GM19193 (cell line): ENCODE results near the gene ALPK3.

Experiments used
- POLR2A ChIP-seq: IDR thresholded peaks from 4 replicates; pipeline ENCODE4 v1.6.1; 2011; ENCODE audit not compliant: insufficient read depth, insufficient read length; ENCODE audit errors: extremely low read depth

ALPK3 gene

DNA sequence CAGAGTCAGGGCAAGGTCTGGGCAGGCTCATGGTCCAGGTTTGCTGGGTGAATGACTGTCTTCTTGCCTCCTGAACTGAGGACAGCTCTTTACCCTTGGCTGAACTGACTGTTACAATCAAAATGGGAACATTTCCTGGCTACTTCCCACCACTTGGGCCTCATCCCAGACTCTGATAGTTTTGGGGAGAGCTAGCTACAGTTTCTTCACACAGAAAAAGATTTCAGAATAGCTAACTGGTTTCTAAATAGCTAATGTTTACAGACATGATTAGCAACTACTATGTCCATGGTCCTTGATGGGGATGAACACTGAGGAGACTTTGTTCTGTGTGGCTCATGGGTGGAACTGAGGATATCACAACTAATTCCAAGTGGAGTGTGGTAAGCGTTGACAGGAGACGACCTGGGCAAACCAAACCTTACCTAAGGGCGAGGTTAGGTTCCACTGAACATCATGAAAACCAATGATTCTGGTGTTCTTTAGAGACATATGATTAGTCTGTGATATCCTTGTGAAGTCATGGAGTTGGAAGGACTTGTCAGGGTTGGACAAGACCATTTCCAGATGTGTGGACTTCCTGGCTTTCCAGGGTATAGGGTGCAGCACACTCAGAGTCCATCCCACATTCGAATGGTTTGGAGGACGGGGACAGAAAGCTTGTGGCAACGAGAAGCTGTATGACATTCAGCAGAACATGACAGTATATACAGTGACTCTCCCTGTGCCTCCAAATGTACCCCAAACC is 7.3 kb downstream of the ALPK3 start:
- no peak for TF ChIP-seq POLR2A

DNA sequence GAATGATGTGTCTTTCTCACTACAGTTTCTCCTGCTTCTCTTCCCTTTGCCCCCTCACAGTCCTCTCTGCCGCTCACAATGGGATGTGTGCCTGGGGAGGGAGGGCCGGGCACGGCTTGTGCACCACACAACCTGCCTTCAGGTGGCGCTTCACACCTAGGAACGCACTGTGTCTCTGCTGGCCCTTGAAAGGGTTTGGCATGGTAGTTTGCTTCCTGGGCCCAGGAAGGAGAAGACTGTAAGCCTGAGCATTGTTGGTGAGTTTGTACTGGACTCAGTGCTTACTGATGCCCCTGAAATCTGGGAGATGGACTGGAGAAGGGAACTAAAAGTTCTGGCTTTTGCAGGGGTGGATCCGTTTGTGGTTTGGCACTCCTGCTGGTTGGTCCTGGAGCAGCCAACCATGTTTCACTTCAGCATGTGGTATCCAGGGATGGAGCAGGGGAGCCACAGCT is 9.2 kb downstream of the ALPK3 start:
- no peak for TF ChIP-seq POLR2A

DNA sequence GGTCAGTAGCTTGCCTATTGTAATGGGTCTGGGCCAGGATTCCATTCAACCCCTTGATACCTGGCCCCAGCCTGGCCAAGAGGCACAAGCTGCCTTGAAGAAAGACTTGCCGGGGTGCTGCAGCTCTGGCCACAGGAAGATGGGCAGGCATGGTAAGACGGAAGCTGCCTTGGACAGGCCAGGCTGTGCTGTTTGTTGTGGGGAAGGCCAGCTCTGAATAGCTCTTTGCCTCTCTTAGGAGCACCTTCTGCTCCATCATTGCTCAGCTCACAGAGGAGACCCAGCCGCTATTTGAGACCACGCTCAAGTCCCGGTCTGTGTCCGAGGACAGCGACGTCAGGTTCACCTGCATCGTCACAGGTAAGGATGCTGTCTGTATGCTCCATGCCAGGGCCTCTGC is 10.1 kb downstream of the ALPK3 start:
- TF ChIP-seq POLR2A = no peak

DNA sequence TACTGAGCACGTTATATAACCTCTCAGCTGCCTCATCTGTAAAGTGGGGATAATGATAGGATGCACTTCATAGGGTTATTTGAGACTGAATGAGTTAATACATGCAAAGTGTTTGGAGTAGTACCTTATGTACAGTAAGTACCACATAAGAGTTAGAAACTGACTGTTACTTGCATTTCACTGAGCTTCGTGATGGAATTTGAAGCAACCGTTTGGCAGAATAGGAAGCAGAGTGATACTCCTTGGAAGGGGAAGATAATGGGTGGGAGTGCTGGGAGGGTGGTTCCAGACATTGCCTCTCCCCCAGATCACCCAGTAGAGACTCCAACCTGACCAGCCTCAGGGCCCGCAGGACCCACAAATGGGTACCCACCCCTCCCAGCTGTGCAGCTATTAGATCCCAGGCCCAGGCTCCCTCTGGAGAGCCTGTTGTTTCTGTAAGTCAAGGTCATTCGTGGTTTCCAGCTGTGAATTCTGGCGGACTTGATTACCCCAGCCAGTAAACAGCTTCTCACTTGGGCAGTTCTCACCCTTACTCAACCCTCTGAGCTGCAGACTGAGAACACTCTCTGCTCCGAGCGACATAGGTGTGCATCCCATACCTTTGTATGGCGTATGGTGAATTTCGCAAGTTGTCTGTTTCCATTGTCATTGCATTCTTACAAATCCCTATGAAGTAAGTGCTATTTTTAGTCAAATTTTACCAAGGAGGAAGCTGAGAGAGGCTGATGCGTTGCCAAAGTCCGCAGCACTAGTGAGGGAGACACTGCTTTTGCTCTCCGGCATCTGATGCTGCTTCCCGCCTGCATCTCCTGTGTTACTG is 11.1 kb downstream of the ALPK3 start:
- TF ChIP-seq POLR2A = no peak

DNA sequence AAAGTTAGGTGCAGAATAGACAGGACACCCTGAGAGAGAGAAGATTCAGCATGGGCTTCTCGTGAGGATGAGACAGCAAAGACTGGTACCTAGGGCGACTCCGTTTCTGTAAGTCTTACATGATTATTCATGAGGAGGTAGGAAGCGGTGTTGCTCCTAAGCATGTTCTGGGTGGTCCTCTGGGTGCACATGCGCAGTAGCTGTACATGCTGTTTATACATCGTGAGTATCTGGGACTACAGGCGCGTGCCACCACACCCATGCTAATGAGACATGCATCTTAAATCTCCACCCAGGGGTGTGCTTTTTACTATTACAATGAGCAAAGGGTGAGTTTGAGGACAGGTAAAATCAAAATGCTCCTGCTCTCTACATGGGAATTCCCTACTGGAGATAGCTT is 12.3 kb downstream of the ALPK3 start:
- TF ChIP-seq POLR2A = no peak

DNA sequence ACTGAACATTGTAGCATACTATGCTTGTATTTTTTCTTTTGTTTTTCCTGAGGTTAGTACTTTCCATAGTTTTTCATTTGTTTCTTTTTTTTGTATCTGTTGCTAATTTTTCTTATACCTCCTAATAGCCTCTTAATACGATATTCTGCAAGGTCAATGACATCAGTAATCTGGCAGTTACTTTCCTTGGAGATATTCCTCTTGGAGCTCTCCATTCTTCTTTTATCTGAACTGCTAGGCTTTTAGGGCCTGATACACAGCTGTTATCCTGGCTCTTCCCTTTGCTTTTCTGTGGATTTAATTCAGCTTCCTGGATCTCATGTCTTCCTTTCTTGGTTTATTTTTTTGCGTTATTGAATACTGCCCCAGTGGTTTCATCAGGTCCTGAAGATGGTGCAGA is 12.9 kb downstream of the ALPK3 start:
- TF ChIP-seq POLR2A = no peak

DNA sequence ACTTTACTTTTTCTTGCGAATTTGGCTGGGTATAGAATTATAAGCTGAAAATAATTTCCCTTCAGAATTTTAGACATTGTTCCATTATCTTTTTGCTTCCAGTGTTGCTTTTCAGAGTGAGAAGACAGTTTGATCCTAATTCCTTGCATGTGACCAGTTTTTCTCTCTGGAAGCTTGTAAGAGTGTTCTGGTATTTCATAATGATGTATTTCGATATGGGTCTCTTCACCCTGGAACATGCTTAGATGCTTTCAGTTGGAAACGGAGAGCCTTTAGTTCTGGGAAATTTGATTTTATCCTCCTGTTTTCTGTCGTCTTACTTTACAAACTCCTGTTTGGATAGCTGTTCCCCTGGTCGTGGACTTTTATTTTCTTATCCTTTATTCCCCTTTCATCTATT is 13.9 kb downstream of the ALPK3 start:
- TF ChIP-seq POLR2A = no peak

DNA sequence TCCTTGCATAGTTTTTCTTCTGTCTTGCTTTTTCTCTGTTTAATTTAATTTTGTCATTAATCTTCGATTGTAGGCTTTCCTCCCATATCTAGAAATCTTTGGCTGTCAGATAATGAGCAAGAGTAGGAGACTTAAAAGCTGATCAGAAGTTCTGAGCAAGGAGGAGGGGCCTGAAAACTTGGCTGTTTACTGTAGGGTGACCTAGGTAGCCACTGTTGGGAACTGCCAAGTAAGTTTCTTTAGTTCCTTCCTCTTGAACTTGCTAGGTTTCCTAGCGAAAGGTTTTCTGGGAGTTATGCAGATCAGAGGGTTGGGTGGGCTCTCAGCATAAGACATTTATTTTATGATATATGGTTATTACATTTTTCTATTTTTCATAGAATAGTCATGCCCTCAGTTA is 14.5 kb downstream of the ALPK3 start:
- TF ChIP-seq POLR2A = no peak

DNA sequence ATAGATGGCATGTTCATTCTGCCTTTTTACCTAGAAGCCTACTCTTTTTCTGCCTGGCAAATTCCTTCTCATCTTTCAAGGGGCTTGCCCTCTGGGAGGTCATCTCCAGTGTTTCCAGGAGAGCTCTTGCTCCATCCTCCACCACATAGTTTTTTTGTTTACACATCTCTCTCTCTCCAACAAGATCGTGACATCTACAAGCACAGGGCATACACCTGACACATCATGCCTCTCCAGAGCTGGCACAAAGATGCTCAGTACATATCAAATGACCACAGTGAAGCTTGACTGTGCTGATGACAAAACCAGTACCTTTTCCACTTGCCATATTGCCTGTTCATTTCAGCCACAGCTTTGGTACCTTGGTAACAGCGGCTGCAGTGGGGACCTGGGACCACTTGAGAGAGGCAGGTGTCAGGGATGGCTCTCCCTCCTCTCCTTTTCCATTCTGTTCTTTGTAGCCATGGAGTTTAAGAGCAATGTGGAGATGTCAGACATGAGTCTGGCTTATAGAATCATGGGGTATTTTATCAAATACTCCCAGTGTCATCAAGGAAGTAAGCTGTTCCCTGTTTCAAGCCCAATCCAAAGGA is 15.4 kb downstream of the ALPK3 start:
- TF ChIP-seq POLR2A = no peak

DNA sequence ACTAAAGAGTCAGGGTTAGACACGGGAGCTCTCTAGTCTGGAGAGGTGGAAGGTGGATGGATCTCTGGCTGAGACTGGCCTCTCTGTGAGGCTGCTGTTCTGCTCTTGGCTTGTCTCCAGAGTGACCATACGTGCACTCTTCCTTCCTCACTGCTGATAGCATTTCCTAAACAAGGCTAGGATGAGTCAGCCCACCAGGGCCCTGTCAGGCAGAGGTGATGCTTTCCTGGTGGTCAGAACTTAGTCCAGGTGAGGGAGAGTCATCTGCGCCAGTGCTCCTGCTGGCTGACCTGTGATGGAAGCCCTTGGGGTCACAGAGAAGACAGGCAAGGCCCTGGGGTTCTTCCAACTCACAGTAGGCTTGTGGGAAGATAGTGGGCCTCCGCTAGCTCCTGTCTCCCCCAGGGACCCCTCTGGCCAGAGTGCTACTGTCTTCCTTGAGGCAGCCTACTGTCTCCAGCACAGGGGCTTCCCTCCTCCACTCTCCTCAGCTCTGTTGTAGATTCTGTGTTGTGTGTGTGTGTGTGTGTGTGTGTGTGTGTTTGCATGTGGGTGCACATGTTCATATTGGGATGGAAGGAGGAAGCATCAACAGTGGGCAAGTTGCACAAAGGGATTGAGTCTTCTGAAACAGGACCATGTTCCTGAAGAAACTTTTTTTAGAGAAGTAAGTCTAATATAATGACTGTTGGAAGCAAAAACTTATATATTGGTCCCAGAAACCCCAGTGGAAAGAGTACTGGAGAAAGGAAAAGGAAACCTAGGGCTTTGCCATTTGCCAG is 16.5 kb downstream of the ALPK3 start:
- TF ChIP-seq POLR2A = no peak

DNA sequence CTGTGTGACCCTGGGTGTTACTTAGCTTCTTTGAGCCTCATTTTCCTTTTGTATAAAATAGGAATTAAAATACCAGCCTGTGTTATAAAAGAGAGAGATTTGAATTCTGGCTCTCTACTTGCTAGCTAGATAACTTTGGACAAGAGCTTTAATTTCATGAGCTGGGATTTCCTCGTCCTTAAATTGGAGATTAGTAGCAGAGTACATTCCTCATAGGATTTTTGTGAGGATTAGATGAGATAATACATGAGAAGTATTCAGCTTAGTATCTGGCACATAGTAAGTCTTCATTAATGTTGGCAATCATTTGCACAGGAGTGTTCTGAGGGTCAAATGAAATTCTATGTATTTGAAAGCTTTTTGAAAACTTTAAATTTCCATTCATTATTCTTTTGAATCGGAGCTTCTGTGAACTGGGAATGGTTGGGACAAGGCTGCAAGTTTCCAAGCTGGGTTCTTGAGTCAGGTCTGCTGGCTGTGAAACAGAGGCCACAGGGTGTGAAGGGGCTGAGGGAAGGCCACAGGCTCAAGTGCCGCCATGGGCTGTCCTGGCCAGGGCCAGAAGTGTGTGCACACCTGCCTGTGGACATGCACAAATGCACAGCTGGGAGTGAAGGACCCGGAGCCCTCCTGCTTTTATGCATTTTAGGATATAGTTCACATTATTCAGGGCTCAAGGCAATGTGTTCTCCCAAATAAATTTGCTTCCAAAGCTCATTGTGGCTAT is 17.2 kb downstream of the ALPK3 start:
- TF ChIP-seq POLR2A = no peak

DNA sequence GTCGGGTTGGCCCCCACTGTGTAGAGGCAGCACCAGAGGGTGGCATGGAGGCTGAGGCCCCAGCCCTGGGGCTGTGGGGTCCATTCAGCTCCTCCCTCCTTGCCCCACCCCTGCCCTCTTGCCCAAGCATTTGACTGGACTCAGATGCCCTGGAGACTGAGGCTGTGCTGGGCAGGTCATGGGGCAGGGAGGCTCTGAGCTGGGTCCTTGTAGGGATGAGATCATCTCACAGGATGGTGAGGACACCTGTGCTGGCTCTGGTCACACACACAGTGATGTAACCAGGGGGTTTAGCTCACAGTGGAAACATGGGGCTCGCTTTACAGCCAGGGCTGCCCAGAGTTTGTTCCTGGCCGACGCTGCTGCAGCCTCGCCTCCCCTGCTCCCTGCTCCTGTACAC is 17.8 kb downstream of the ALPK3 start:
- no peak for TF ChIP-seq POLR2A

DNA sequence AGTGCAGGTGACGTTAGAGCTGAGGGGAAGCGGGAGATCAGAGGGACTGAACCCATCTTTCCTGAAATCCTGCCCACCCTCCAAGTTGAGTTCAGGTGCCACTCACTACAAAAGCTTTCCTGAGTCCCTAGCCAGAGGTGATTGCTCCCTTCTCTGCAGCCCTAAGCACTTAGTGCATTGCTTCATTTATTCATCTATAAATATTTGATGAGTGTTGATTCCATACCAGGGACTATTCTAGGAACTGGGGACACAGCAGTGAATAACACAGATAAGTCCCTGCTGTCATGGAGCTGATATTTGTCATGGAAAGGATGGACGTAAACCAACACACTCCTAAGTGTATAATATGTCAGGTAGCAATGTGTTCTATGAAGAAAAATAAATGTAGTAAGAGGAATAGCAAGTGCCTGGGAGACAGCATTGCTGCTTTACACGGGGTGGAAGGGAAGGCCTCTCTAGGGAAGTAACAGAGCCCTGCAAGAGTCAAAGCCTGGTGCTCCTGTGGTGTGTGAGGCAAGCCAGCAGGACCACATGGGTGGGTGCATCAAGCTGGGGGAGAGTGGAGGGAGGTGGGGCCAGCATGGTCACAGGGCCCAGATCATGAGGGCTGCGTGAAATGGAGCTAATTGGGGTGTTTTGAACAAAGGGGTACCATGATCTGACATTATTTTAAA is 18.6 kb downstream of the ALPK3 start:
- no peak for TF ChIP-seq POLR2A

DNA sequence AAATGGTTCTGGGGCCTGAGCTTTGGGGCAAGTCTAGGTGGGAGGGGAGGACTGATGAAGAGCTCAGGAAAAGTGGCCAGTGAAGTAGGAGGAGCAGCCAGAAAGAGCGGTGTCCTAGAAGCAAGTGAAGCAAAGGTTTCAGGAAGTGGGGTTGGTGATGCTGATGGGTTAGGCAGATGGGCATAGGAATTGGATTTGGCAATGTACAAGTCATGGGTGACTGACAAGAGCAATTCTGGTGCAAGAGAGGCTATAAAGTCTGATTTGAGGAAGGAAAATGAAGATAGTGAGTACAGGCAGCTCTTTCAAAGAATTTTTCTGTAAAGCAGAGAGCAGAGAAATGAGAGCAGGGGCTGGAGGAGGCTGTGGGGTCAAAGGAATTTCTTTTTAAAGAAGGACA is 19.7 kb downstream of the ALPK3 start:
- no peak for TF ChIP-seq POLR2A
